CD4-positive, alpha-beta T cell (primary cell): ENCODE measurements around the gene EFCAB8. TPM values are rescaled to one million over a fixed set of nuclear protein-coding genes. Genes with fewer than 3 reads are reported as not detected.

Source experiments
- ATAC-seq: fragments of 200-7000 bp; cut with Tn5 transposase; one replicate; pipeline ENCODE4 v1.10.0; 2022; ENCODE audit warnings: mild to moderate bottlenecking; ENCODE audit not compliant: poor library complexity
- CTCF ChIA-PET: fragments of 350-600 bp; sonication (Branson Sonifier 250); formaldehyde crosslinking; loops from one replicate; lab custom pipeline; 2021; ENCODE audit warnings: antibody characterized with exemption, inconsistent platforms; lab: Charles Lee
- POLR2A ChIA-PET: fragments of 350-600 bp; sonication (Branson Sonifier 250); formaldehyde crosslinking; loops from one replicate; lab custom pipeline; 2021; ENCODE audit warnings: antibody characterized with exemption, inconsistent platforms; lab: Charles Lee
- DNase-seq, 14 experiments: peaks; one replicate each; pipeline ENCODE4 v3.0.0-alpha.2; 2013 to 2020; ENCODE audit warnings: mixed read lengths in 2 of 14
- H3K27ac ChIP-seq, 2 donors: one replicate each; pipeline versions ENCODE4 v1.5.1 to v1.7.0; 2013; ENCODE audit warnings: low read length in 2 of 2, low read depth in 1 of 2, mild to moderate bottlenecking in 1 of 2
- H3K27me3 ChIP-seq, 2 experiments: 1 replicate in 1 of 2; 2 replicates in 1 of 2; pipeline versions ENCODE4 v1.6.1 to v1.7.0; 2013; ENCODE audit warnings: low read length in 2 of 2, control low read depth in 1 of 2, mild to moderate bottlenecking in 1 of 2, moderate library complexity in 1 of 2; ENCODE audit not compliant: insufficient read depth in 2 of 2, control insufficient read depth in 1 of 2
- H3K36me3 ChIP-seq: one replicate; pipeline ENCODE4 v1.6.1; 2013; ENCODE audit warnings: low read length, control low read depth; ENCODE audit not compliant: insufficient read depth
- H3K4me1 ChIP-seq: one replicate; pipeline ENCODE4 v1.6.1; 2013; ENCODE audit warnings: low read length, control low read depth; ENCODE audit not compliant: insufficient read depth
- H3K4me3 ChIP-seq: one replicate; pipeline ENCODE4 v1.5.1; 2013; ENCODE audit warnings: mild to moderate bottlenecking, low read length, moderate library complexity
- H3K9me3 ChIP-seq, 2 experiments: 1 replicate in 1 of 2; 2 replicates in 1 of 2; pipeline versions ENCODE4 v1.6.1 to v1.7.0; 2013; ENCODE audit warnings: low read length in 2 of 2, mild to moderate bottlenecking in 2 of 2, control low read depth in 1 of 2, moderate library complexity in 1 of 2; ENCODE audit not compliant: control insufficient read depth in 1 of 2, insufficient read depth in 1 of 2
- H3K27ac Mint-ChIP-seq: one replicate; pipeline ENCODE4 v1.8.0; 2020; ENCODE audit warnings: mixed read lengths
- H3K27me3 Mint-ChIP-seq: one replicate; pipeline ENCODE4 v1.8.0; 2021; ENCODE audit warnings: mixed read lengths
- H3K36me3 Mint-ChIP-seq: one replicate; pipeline ENCODE4 v1.8.0; 2021; ENCODE audit warnings: low read depth, mixed read lengths
- H3K4me1 Mint-ChIP-seq: one replicate; pipeline ENCODE4 v1.8.0; 2021; ENCODE audit warnings: low read depth, mixed read lengths
- H3K4me3 Mint-ChIP-seq: one replicate; pipeline ENCODE4 v1.8.0; 2020; ENCODE audit warnings: mild to moderate bottlenecking, mixed read lengths
- H3K9me3 Mint-ChIP-seq: one replicate; pipeline ENCODE4 v1.8.0; 2020; ENCODE audit warnings: mixed read lengths
- CTCF ChIP-seq: fragments of 200-600 bp; IDR thresholded peaks from one replicate; pipeline ENCODE4 v1.8.0; 2022; ENCODE audit warnings: antibody characterized with exemption, mild to moderate bottlenecking
- intact Hi-C, 2 experiments: fragments of 100-400 bp; cut with DNase I in 1 of 2; cut with micrococcal nuclease in 1 of 2; formaldehyde crosslinking; loops; one replicate each; pipeline versions ENCODE4 v1.15.1 to v1.9.0; 2023 to 2025; cut with DNase I, micrococcal nuclease
- total RNA-seq, 174 experiments: library from RNA in 2 of 174; stranded (reverse) in 2 of 174; gene quantifications; one replicate each; pipeline ENCODE4 v1.2.3 and lab custom pipeline; 2021 to 2026

The EFCAB8 gene
- total RNA-seq, 2 experiments from 2014 or later = 0.81 to 2.5 TPM

- TF ChIP-seq CTCF = no peak
- no peaks in the 10 kb centered on the region for H3K9me3 Mint-ChIP-seq
- Histone ChIP-seq H3K27ac (no peak overlapping the region), H3K4me1 (no peaks in the 10 kb centered on the region), H3K9me3 (no peaks in the 10 kb centered on the region), H3K4me3 (no peak overlapping the region), H3K36me3 (no peaks in the 10 kb centered on the region), H3K27me3 (no peaks in the 10 kb centered on the region)
- intact Hi-C loops = no loop called here
- H3K36me3 Mint-ChIP-seq = no peaks in the 10 kb centered on the region
- no peaks in the 10 kb centered on the region for H3K4me1 Mint-ChIP-seq
- ATAC-seq (no peak), DNase-seq (no peak)
- no peak overlapping the region for H3K4me3 Mint-ChIP-seq
- H3K27me3 Mint-ChIP-seq = no peaks in the 10 kb centered on the region
- H3K27ac Mint-ChIP-seq = no peak overlapping the region
- ChIA-PET POLR2A (no interaction called here), CTCF (no interaction called here)
These were observed 27.2 kb downstream of the EFCAB8 start for GRCh38 chr20:32885952-32886351.

GRCh38 chr20:32886652-32887051, 27.9 kb downstream of the EFCAB8 start:
- POLR2A ChIA-PET = no interaction called here
- no peaks in the 10 kb centered on the region for H3K9me3 ChIP-seq
- Mint-ChIP-seq H3K9me3 (no peaks in the 10 kb centered on the region), H3K27ac (no peak overlapping the region), H3K4me1 (no peaks in the 10 kb centered on the region), H3K4me3 (no peak overlapping the region), H3K27me3 (no peaks in the 10 kb centered on the region), H3K36me3 (no peaks in the 10 kb centered on the region)
- TF ChIP-seq CTCF = no peak
- H3K4me3 ChIP-seq = no peak overlapping the region
- DNase-seq (no peak), ATAC-seq (no peak)
- no peaks in the 10 kb centered on the region for H3K4me1 ChIP-seq
- H3K27me3 ChIP-seq = no peaks in the 10 kb centered on the region
- H3K27ac ChIP-seq = no peak overlapping the region
- CTCF ChIA-PET = no interaction called here
- intact Hi-C loops = no loop called here
- H3K36me3 ChIP-seq = no peaks in the 10 kb centered on the region

- intact Hi-C loops = no loop called here
- no peaks in the 10 kb centered on the region for H3K9me3 ChIP-seq
- Mint-ChIP-seq H3K9me3 (no peaks in the 10 kb centered on the region), H3K4me1 (no peaks in the 10 kb centered on the region), H3K36me3 (no peaks in the 10 kb centered on the region), H3K4me3 (no peak overlapping the region), H3K27me3 (no peaks in the 10 kb centered on the region), H3K27ac (no peak overlapping the region)
- ATAC-seq (no peak), DNase-seq (no peak)
- no peak overlapping the region for H3K27ac ChIP-seq
- H3K36me3 ChIP-seq = no peaks in the 10 kb centered on the region
- no peak overlapping the region for H3K4me3 ChIP-seq
- no peaks in the 10 kb centered on the region for H3K4me1 ChIP-seq
- TF ChIP-seq CTCF = no peak
- H3K27me3 ChIP-seq = no peaks in the 10 kb centered on the region
- ChIA-PET CTCF (no interaction called here), POLR2A (no interaction called here)
These were observed 28.8 kb downstream of the EFCAB8 start for GRCh38 chr20:32887492-32887891.
